HAP-1 (cell line): Measurements from ENCODE around the gene CCDC85C.

ENCODE experiments used
- DNase-seq, 2 experiments: peaks; one replicate each; pipeline ENCODE4 v3.0.0-alpha.2; 2016 to 2020; ENCODE audit warnings: low spot score in 2 of 2
- H3K27me3 ChIP-seq: fragments of 250-450 bp; sonication (Bioruptor Pico); 2 replicates; pipeline ENCODE4 v1.5.1; 2020; ENCODE audit warnings: low read depth, mild to moderate bottlenecking, moderate library complexity
- H3K36me3 ChIP-seq: fragments of 250-450 bp; sonication (Bioruptor Pico); replicated peaks from 2 replicates; pipeline ENCODE4 v1.5.1; 2020; ENCODE audit warnings: mild to moderate bottlenecking
- H3K4me1 ChIP-seq: fragments of 250-450 bp; sonication (Bioruptor Pico); 2 replicates; pipeline ENCODE4 v1.5.1; 2020; ENCODE audit warnings: mild to moderate bottlenecking
- H3K4me3 ChIP-seq: fragments of 250-450 bp; sonication (Bioruptor Pico); 2 replicates; pipeline ENCODE4 v1.5.1; 2020; ENCODE audit warnings: mild to moderate bottlenecking, moderate library complexity
- H3K9me3 ChIP-seq: fragments of 250-450 bp; sonication (Bioruptor Pico); 2 replicates; pipeline ENCODE4 v1.5.1; 2020; ENCODE audit warnings: mild to moderate bottlenecking, moderate library complexity
- in situ Hi-C: fragments of 300-500 bp; cut with MboI; formaldehyde crosslinking; loops from 3 replicates; pipeline ENCODE4 v1.14.3; 2020; ENCODE audit warnings: low sequenced_read_pairs, inconsistent platforms, mixed read lengths

The CCDC85C gene

DNA sequence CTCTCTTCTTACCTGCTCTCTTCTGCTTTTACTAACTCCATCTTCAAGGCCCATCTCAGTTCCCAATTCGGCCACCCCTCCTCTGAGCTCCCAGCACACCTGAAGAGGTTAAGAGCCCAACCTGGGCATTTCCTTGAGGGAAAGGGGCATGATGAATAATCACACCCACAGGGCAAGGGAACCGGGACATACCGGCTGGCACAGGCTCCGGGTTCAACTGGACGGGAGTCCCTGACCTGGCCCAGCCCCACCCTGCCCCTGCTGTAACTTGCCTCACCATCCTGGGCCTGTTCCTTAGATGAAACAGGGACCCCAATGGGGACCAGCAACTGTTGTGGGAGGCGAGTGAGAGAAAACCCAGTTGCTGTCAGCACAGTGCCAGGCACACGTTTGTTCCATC lies 8.5 kb downstream of the CCDC85C start:
- DNase-seq = no peak
- peaks cover 21% of the 10 kb centered on the region for H3K4me1 ChIP-seq
- no peaks in the 10 kb centered on the region for H3K27me3 ChIP-seq
- H3K9me3 ChIP-seq = no peaks in the 10 kb centered on the region
- no peaks in the 10 kb centered on the region; the same call in 1 of the 2 replicates for H3K36me3 ChIP-seq
- no peak overlapping the region for H3K4me3 ChIP-seq
- in situ Hi-C loops = no loop called here

DNA sequence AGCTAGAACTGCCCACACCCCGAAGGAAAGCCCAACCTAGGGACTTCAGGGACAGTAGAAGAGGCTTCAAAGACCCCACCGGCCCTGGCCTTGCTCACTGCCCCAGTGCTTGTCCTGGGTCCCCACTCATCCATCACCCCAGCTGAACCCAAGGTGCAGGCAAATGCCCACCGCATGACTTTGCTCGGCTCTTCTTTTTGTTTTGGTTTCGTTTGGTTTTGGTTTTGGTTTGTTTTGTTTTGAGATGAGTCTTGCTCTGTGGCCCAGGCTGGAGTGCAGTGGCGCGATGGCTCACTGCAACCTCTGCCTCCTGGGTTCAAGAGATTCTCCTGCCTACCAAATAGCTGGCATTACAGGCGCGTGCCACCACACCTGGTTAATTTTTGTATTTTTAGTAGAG lies 9.0 kb downstream of the CCDC85C start:
- Histone ChIP-seq H3K4me1 (peaks cover 16% of the 10 kb centered on the region), H3K27me3 (no peaks in the 10 kb centered on the region), H3K36me3 (no peaks in the 10 kb centered on the region; the same call in 1 of the 2 replicates), H3K4me3 (no peak overlapping the region), H3K9me3 (no peaks in the 10 kb centered on the region)
- in situ Hi-C loops = no loop called here
- no peak for DNase-seq

DNA sequence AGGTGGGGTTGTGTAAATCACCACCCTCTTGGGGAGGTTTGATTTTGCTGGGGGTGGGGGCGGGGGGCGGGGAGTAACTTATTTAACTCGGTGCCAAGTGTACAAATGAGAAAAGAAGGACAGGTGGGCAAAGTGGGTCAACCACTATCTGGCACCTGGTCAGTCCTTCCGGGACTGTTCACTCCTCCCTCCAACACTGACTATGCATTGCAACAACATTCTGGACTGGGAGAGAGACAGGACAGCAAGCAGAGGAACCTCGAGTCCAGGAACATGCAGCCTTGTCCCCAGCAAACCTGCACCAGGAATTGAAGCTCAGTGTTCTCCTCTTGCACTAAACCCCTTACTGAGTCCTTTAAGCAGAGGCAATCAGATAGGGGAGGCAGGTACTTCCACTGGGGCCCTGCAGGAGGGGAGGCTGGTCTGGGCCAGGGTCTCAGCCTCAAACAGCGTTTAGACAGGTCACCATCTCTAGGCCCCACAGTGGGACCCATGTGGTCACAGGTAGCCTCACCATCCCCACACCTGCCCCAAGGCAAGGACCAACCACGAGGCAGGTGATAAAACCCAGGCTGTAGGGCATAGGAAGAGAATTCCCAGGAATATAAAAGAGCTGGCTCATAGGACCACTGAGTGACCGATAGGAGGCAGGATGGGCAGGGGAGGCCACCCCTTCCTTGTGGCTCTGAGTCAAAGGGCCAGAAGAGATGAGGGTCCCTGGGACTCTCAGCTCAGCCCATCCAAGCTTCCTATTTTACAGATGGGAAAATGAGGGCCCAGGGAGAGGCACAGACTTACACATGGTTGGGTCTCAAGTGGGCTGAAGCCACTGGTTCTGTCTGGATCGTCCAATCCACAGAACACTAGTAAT lies 9.8 kb downstream of the CCDC85C start:
- DNase-seq = no peak
- Histone ChIP-seq H3K4me3 (no peak overlapping the region), H3K27me3 (no peaks in the 10 kb centered on the region), H3K4me1 (peaks cover 8% of the 10 kb centered on the region), H3K36me3 (no peaks in the 10 kb centered on the region; the same call in 1 of the 2 replicates), H3K9me3 (no peaks in the 10 kb centered on the region)
- in situ Hi-C loops = no loop called here

DNA sequence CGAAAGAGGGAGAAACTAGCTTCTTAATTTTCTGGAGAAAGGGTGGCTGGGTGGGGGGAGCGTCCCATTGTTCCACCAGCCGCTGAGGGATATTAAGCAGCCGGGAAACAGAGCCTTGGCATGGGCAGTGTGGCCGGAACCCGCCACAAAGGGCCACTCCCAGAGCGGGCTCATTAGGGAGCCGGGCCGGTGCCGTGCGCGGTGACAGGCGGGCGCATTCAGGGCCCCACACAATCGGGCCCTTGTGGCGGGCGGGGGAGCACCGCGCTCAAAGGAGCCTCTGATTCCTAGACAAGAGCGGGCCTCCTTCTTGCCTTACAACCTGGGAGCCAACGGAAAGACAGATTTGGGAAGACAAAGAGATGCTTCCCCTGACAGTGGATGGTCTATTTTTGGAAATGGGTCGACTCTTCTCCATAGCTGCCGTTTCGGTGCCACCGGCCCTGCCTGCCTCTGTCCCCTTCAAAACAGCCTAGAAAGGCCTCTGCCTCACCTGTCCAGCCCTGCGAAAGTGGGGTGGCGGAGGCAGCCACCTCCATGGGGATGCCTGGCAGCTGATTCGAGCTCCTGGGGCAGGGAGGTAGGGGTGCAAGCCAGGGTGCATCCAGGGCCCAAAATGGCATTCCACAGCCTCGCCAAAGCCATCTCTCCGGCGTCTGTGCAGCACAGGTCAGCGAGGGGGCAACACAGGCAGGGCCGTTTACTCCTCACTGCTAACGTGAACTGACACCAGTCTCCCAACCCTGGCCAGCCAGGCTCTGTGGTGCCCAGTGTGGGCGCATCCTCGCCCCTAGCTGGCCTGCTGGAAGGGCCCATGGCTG lies 10.9 kb downstream of the CCDC85C start:
- no peak for DNase-seq

DNA sequence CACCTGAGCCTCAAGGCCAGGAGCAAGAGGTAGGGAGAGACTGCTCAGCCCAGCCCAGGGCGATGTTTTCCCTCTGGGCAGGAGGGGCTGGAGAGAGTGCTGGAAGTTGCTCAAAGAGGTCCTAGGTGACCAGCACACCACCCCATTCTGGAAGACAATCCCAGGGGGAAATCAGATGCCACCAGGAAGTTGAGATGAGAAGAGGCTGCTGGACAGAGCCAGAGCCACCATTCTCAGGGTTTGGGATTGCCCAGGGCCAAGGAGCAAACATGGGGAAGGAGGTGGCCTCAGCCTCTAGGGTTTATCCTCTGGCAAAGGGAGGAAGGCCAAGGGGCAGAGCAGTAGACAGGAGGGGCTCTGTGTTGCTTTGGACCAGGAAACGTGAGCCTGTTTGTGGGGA lies 11.6 kb downstream of the CCDC85C start:
- in situ Hi-C loops = no loop called here
- no peaks in the 10 kb centered on the region for H3K4me1 ChIP-seq

More for the DNA sequence above, 10.9 kb downstream of the CCDC85C start:
- Histone ChIP-seq H3K27me3 (no peaks in the 10 kb centered on the region), H3K9me3 (no peaks in the 10 kb centered on the region), H3K4me1 (no peaks in the 10 kb centered on the region), H3K36me3 (no peaks in the 10 kb centered on the region), H3K4me3 (no peak overlapping the region)
- in situ Hi-C loops = no loop called here

DNA sequence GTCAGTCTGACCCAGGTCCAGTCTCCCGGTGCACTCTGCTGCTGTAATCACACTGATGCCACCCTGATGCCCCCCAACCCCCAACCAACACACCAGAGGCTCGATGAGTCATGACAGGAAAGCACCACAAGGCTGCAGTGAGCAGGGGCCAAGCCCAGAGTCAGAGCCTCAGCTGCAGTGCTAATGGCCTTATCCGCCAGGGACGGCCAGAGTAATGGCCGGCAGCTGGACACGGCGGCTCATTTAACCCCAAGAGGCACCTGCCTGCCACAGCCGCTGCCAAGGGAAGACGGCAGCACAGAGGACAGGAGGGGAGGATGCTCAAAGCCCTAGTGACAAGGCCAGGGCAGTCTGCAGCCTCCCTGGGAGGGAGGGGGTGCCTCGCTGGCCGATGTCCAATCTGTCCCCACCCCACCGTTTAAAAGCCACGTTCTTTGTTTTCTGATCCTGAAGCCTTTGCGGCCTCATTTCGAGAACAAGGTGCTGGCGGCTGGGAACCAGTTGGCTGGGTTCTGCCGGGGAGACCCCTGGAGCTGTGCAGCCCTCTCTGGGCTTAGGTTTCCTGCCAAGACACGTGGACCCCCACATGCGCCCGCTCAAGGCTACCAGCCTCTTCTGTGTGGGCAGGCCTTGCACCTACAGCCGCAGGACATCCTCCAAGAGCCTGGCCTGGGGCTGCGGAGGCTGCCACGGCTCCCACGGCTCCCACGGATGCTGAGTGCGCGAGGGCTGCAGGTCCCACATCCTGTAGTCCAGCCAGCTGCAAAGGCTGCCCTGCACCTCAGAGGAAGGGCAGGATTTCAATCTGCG lies 13.1 kb downstream of the CCDC85C start:
- Histone ChIP-seq H3K27me3 (no peaks in the 10 kb centered on the region), H3K36me3 (no peaks in the 10 kb centered on the region), H3K4me1 (no peaks in the 10 kb centered on the region), H3K4me3 (no peak overlapping the region), H3K9me3 (no peaks in the 10 kb centered on the region)
- in situ Hi-C loops = no loop called here
- DNase-seq = no peak

More for the DNA sequence above, 11.6 kb downstream of the CCDC85C start:
- Histone ChIP-seq H3K36me3 (no peaks in the 10 kb centered on the region), H3K27me3 (no peaks in the 10 kb centered on the region), H3K4me3 (no peak overlapping the region), H3K9me3 (no peaks in the 10 kb centered on the region)
- DNase-seq = no peak

DNA sequence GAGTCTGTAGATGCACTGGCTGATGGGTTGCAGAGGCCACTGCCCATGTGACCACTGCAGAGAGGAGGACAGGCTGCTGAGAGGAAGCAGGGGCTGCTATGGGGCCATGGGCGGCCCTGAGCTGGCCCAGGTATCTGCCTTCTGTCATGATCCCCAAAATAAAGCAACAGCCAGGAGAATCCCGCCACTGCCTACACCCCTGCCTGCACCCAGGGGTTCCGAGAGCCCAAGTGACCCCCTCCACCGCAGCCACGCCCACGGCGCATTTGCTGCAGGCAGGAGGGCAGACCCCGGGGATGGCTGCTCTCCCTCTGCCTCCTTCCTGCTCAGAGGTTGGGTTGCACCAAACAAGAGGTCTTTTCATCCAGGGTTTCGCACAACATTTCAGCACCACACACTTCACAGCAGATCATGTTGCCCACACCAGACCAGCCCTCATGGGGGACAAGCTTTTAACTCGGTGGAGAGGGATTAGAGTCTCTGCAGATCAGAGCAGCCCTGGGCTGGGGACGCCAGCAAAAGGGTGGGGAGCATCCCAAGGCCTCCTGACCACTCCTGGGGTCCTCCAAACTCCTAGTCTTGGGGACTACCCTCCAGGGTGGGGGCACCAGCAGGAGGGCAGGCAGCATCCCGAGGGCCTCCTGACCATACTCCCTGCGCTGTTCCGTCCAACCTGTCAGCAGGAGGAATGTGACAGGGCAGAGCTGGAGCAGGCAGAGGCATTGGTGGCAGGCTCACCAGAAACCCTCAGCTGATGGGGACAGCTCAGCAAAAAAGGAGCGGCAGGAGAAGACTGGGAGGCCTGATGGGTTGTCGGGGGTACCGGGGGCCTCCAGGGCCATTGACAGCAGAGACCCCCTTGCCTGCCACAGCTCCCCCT lies 14.1 kb downstream of the CCDC85C start:
- no peak overlapping the region for H3K4me3 ChIP-seq
- H3K9me3 ChIP-seq = no peaks in the 10 kb centered on the region
- H3K4me1 ChIP-seq = no peaks in the 10 kb centered on the region
- no peaks in the 10 kb centered on the region for H3K27me3 ChIP-seq
- no peaks in the 10 kb centered on the region for H3K36me3 ChIP-seq
- DNase-seq = no peak
- in situ Hi-C loops = no loop called here

DNA sequence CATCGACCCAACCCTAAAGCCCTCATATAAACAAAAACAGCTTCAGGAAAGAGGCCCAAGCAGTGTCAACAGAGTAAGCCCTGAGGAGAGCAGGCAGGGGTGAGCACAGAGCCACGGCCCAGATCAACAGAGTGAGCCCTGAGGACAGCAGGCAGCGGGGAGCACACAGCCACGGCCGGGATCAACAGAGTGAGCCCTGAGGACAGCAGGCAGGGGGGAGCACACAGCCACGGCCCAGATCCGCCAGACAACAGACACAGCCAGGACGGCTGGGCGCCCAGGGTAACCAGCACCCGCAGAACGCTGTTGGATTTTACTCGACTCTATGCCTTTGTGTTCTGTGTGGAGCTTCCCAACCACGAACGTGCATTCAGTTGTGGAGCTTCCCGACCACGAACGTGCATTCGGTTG lies 15.0 kb downstream of the CCDC85C start:
- H3K9me3 ChIP-seq = no peaks in the 10 kb centered on the region
- H3K4me1 ChIP-seq = no peaks in the 10 kb centered on the region
- DNase-seq = no peak
- H3K27me3 ChIP-seq = no peaks in the 10 kb centered on the region
- in situ Hi-C loops = no loop called here
- H3K4me3 ChIP-seq = no peak overlapping the region
- H3K36me3 ChIP-seq = no peaks in the 10 kb centered on the region

DNA sequence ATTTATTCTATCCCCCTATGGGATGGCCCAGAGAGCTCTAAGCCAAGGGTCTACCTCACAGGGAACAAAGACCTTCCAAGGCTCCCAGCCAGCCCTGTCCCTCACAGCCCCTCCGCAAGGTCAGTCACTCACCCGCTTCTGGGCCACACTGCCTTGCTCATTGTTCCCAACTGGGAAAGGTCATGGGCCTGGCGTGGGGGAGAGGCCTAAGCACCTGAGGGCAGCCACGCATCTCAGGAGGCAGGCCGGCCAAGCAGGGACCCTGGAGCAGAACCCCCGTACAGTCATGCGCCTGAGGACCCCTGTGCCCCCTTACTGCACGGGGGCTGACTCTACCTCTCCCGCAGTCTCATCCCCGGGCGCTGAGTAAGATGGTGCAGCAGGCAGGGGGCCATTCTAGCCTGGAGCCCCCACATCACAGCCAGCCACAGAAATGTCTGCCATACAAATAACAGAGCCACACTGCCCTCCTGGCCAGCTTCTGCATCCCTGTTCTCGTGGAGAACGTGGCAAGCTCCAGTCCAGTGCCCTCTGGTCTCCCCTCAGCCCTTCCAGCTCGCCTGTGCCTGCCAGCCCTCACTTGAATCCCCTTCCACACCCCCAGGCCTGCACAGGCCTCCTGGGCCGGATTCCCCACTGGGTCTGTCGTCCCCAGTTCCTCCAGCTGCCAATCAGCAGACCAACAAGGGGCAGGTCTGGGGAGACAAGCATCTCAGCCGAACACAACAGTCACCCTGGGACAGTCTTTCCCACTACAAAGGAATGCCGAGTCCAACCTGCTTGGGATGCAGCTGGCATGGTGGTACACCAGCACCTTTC lies 16.3 kb downstream of the CCDC85C start:
- no peaks in the 10 kb centered on the region for H3K4me1 ChIP-seq
- H3K36me3 ChIP-seq = no peaks in the 10 kb centered on the region
- no peak overlapping the region for H3K4me3 ChIP-seq
- H3K27me3 ChIP-seq = no peaks in the 10 kb centered on the region
- no peak for DNase-seq
- H3K9me3 ChIP-seq = no peaks in the 10 kb centered on the region
- in situ Hi-C loops = no loop called here

DNA sequence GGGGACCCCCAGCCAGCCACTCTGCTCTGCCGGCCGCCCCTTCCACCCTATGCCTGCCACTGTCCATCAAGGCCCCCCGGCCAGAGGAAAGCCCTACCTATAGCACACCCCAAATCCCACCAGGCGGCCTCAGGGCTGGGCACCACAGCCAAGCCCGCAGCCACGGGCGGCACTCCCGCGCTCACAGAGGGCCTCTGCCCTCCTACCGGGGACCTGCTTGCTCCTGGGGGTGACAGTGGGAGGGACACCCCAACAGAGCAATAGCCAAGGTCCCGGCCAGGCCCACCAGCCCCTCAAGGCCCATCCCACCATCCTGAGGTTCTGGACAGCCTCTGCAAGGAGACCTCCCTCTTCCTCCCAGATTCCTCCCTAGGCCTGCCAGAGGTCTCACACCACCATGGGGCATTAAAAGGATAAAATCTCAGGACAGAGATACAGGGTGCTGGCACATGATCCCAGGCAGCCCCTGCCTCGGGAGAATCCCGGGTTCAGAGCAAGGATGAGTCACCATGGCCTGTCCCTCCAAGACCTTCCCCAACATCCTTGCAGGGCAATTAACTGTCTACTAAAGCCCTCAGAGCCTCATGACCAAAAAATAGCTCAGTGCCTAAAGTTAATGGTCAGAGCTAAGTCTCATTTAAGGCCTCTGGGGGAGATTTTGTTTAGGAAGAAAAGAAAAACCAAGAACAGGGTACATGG lies 17.1 kb downstream of the CCDC85C start:
- in situ Hi-C loops = no loop called here
- no peaks in the 10 kb centered on the region for H3K27me3 ChIP-seq
- no peaks in the 10 kb centered on the region for H3K9me3 ChIP-seq
- no peaks in the 10 kb centered on the region for H3K4me1 ChIP-seq
- DNase-seq = no peak
- H3K36me3 ChIP-seq = no peaks in the 10 kb centered on the region
- no peak overlapping the region for H3K4me3 ChIP-seq

DNA sequence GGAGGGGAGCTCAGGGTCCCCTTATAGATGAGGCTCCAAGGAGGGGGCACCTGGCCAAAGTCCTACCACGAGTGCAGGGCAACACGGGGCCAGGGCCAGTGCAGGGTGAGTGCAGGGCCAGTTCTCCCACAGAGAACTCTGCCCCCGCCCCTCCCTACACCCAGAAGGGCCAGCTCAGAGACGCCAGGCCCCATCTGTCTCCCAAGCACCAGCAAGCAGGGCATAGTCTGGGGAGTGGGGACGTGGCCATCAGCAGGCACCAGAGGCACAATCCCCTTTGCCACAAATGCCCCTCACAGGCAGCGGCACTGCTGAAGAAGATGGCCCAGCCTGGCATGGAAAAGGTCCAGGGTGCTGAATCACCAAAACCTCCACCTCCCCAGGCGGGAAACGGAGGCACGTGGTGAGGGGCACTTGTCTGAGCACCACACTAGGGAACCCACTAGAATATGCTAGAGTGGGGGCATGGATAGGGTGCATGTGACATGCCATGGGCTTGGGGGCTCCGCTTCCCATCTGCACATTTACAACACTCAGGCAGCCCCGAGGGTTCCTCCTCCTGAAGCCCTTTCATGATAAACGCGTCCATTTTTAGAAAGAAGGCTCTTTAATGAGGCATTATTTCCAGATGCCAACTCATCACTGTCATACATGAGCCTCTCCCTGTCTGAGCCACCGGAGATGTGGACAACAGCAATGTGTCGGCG lies 17.8 kb downstream of the CCDC85C start:
- Histone ChIP-seq H3K27me3 (no peaks in the 10 kb centered on the region), H3K9me3 (no peaks in the 10 kb centered on the region), H3K4me3 (no peak overlapping the region), H3K4me1 (no peaks in the 10 kb centered on the region), H3K36me3 (no peaks in the 10 kb centered on the region)
- in situ Hi-C loops = no loop called here
- DNase-seq = no peak
